Esophagus squamous epithelium (tissue), 4 donors: ENCODE data around the gene EPG5.

Experiments used
- POLR2A ChIP-seq, 4 donors: fragments of 450-650 bp; IDR thresholded peaks; one replicate each; pipeline ENCODE4 v1.6.1; 2017; ENCODE audit warnings: antibody characterized with exemption in 4 of 4, mild to moderate bottlenecking in 4 of 4, moderate library complexity in 3 of 4
- TF ChIP-seq, protein P1 (sequence below), 6 experiments: fragments of 450-650 bp in 4 of 6; fragments of 200-600 bp in 2 of 6; sonication (generic) in 2 of 6; IDR thresholded peaks; one replicate each; pipeline ENCODE4 v1.5.1; 2016 to 2019; ENCODE audit warnings: antibody characterized with exemption in 6 of 6, mild to moderate bottlenecking in 4 of 6, moderate library complexity in 4 of 6

GRCh38 chr18:45849529-45849928 is 117.6 kb downstream of the EPG5 start:
- TF ChIP-seq, protein P1, sequence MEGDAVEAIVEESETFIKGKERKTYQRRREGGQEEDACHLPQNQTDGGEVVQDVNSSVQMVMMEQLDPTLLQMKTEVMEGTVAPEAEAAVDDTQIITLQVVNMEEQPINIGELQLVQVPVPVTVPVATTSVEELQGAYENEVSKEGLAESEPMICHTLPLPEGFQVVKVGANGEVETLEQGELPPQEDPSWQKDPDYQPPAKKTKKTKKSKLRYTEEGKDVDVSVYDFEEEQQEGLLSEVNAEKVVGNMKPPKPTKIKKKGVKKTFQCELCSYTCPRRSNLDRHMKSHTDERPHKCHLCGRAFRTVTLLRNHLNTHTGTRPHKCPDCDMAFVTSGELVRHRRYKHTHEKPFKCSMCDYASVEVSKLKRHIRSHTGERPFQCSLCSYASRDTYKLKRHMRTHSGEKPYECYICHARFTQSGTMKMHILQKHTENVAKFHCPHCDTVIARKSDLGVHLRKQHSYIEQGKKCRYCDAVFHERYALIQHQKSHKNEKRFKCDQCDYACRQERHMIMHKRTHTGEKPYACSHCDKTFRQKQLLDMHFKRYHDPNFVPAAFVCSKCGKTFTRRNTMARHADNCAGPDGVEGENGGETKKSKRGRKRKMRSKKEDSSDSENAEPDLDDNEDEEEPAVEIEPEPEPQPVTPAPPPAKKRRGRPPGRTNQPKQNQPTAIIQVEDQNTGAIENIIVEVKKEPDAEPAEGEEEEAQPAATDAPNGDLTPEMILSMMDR (IDR thresholded peaks at IDR 0.05), result no peak
- no peak for TF ChIP-seq POLR2A (IDR thresholded peaks at IDR 0.05)
